Endodermal cell (in vitro differentiated cells): ENCODE measurements around the gene TSPAN3. TPM values are rescaled to one million over a fixed set of nuclear protein-coding genes. Genes with fewer than 3 reads are reported as not detected.

Experiments used
- DNase-seq: peaks from one replicate; pipeline ENCODE4 v3.0.0-alpha.2; 2017
- H3K27ac ChIP-seq: 2 replicates; pipeline ENCODE4 v1.5.1; 2013; ENCODE audit warnings: mild to moderate bottlenecking, low read depth, low read length, moderate library complexity
- H3K27me3 ChIP-seq: 2 replicates; pipeline ENCODE4 v1.6.1; 2013; ENCODE audit warnings: mild to moderate bottlenecking, low read length, moderate library complexity; ENCODE audit not compliant: insufficient read depth, control insufficient read depth, poor library complexity, severe bottlenecking
- H3K36me3 ChIP-seq: 2 replicates; pipeline ENCODE4 v1.7.0; 2013; ENCODE audit warnings: mild to moderate bottlenecking, low read length, moderate library complexity; ENCODE audit not compliant: control insufficient read depth, insufficient read depth
- H3K4me1 ChIP-seq: one replicate; pipeline ENCODE4 v1.7.0; 2013; ENCODE audit warnings: low read length; ENCODE audit not compliant: control insufficient read depth, insufficient read depth
- H3K4me3 ChIP-seq: 2 replicates; pipeline ENCODE4 v1.5.1; 2013; ENCODE audit warnings: mild to moderate bottlenecking, low read length, moderate library complexity
- H3K9ac ChIP-seq: 2 replicates; pipeline ENCODE4 v1.6.1; 2013; ENCODE audit warnings: mild to moderate bottlenecking, low read length, moderate library complexity; ENCODE audit not compliant: poor library complexity, severe bottlenecking; ENCODE audit errors: extremely low read depth
- H3K9me3 ChIP-seq: 2 replicates; pipeline ENCODE4 v1.6.1; 2013; ENCODE audit warnings: mild to moderate bottlenecking, low read length, moderate library complexity; ENCODE audit not compliant: control insufficient read depth
- H3K27ac Mint-ChIP-seq: 2 replicates; pipeline ENCODE4 v1.8.0; 2020; ENCODE audit warnings: mixed read lengths
- H3K27me3 Mint-ChIP-seq: 2 replicates; pipeline ENCODE4 v1.8.0; 2021; ENCODE audit warnings: mild to moderate bottlenecking, mixed read lengths; ENCODE audit not compliant: insufficient read depth
- H3K36me3 Mint-ChIP-seq: 2 replicates; pipeline ENCODE4 v1.8.0; 2020; ENCODE audit warnings: low read depth, mixed read lengths
- H3K4me1 Mint-ChIP-seq: 2 replicates; pipeline ENCODE4 v1.8.0; 2020; ENCODE audit warnings: mixed read lengths
- H3K4me3 Mint-ChIP-seq: 2 replicates; pipeline ENCODE4 v1.8.0; 2020; ENCODE audit warnings: mild to moderate bottlenecking, moderate library complexity, mixed read lengths
- H3K9me3 Mint-ChIP-seq: 2 replicates; pipeline ENCODE4 v1.8.0; 2020; ENCODE audit warnings: mild to moderate bottlenecking, mixed read lengths
- WGBS, 2 experiments: methylation state at CpG; one replicate each; pipeline versions ENCODE4 v1.1.5 to v1.1.7; 2013; ENCODE audit warnings: missing lambda C conversion rate in 2 of 2, mixed read lengths in 1 of 2; ENCODE audit not compliant: insufficient coverage in 1 of 2, insufficient read length in 1 of 2; 5-methylcytosine and 5-hydroxymethylcytosine counted together
- total RNA-seq, 2 donors: library from RNA; stranded (reverse); fragmentation: NEBNext Ultra II Directional in 1 of 2; extraction: Animal tissue kit (Norgen Biotek cat#: 25700) in 1 of 2; gene quantifications; 2 replicates in 1 of 2; 3 replicates in 1 of 2; pipeline ENCODE4 v1.2.1, GENCODE V29; 2021
- TF ChIP-seq, protein P1 (sequence below): fragments of 200-600 bp; sonication (generic); conservative IDR thresholded peaks from 2 replicates; pipeline ENCODE4 v1.5.0; 2021; ENCODE audit warnings: antibody characterized with exemption, mild to moderate bottlenecking

The TSPAN3 gene
- total RNA-seq, 2 donors from 2014 or later = 188 to 211 TPM

DNA sequence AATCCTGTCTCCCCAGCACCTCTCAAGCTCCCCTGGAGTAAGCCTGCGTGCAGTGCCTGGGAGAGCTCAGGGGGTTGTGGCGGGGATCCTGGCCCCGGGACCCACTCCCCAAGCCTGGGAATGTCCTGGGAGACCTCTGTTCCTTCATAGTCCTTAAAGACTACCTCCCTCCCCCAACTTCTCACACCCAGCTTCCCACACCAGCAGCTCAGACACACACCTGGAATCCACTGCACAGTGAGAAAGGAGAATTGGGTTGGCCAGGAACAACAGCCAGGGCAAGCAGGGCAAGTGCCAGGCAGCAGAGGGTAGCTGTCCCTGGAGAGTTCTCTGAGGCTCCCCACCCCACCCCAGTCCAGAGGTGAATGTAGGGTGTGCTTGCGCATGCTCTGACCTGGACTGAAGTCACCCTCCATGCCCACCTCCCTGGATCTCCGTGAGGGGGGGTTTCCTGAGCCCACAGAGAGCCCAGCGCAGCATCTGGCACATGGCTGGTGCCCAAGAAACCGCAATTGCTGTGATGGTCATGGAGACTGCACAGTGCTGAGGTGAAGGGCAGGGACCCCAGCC lies 53.7 kb downstream of the TSPAN3 start:
- Mint-ChIP-seq H3K4me3 (no peak overlapping the region), H3K9me3 (no peaks in the 10 kb centered on the region), H3K4me1 (no peaks in the 10 kb centered on the region), H3K27ac (no peak overlapping the region), H3K27me3 (no peaks in the 10 kb centered on the region), H3K36me3 (no peaks in the 10 kb centered on the region)
- Histone ChIP-seq H3K27me3 (no peaks in the 10 kb centered on the region), H3K9ac (no peak overlapping the region), H3K9me3 (no peaks in the 10 kb centered on the region), H3K27ac (no peak overlapping the region), H3K36me3 (no peaks in the 10 kb centered on the region), H3K4me3 (no peak overlapping the region), H3K4me1 (no peaks in the 10 kb centered on the region)
- TF ChIP-seq, protein P1, sequence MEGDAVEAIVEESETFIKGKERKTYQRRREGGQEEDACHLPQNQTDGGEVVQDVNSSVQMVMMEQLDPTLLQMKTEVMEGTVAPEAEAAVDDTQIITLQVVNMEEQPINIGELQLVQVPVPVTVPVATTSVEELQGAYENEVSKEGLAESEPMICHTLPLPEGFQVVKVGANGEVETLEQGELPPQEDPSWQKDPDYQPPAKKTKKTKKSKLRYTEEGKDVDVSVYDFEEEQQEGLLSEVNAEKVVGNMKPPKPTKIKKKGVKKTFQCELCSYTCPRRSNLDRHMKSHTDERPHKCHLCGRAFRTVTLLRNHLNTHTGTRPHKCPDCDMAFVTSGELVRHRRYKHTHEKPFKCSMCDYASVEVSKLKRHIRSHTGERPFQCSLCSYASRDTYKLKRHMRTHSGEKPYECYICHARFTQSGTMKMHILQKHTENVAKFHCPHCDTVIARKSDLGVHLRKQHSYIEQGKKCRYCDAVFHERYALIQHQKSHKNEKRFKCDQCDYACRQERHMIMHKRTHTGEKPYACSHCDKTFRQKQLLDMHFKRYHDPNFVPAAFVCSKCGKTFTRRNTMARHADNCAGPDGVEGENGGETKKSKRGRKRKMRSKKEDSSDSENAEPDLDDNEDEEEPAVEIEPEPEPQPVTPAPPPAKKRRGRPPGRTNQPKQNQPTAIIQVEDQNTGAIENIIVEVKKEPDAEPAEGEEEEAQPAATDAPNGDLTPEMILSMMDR = no peak
- 85 to 88% methylated on average over 2 to 7 of the region's 7 CpGs for WGBS, 2 experiments
- peak; percentile 37 for DNase-seq

DNA sequence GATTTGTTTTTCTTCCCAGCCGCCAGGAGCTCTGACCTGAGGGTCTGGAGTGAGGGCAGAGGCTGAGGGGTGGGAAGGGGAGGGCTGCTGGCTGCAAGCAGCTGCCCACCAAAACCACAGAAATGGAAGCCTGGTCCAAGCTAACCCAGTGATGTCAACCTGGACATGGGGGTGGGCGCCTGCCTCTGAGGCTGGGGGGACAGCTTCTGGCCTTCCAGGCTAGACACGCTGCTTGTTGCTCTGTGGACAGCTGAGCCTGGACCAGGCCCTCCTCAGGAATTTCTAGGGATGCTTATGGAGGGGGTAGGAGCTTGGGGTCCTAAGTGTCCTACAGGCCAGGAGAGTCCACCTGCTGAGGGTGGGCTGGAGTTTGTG lies 54.6 kb downstream of the TSPAN3 start:
- DNase-seq = no peak
- no peak overlapping the region for H3K9ac ChIP-seq
- WGBS, 2 experiments = 91% methylated on average over 3 of the region's 3 CpGs; no CpG with 5 or more reads in 1 of the 2 experiments
- H3K4me1 ChIP-seq = no peaks in the 10 kb centered on the region
- no peak overlapping the region for H3K4me3 ChIP-seq
- H3K27me3 ChIP-seq = no peaks in the 10 kb centered on the region
- no peaks in the 10 kb centered on the region for H3K9me3 ChIP-seq
- Mint-ChIP-seq H3K27me3 (no peaks in the 10 kb centered on the region), H3K4me1 (no peaks in the 10 kb centered on the region), H3K27ac (no peak overlapping the region), H3K4me3 (no peak overlapping the region), H3K9me3 (no peaks in the 10 kb centered on the region), H3K36me3 (no peaks in the 10 kb centered on the region)
- TF ChIP-seq, protein P1 = no peak
- no peak overlapping the region for H3K27ac ChIP-seq
- no peaks in the 10 kb centered on the region for H3K36me3 ChIP-seq

GRCh38 chr15:77015646-77016320 lies 55.1 kb downstream of the TSPAN3 start:
- H3K27ac Mint-ChIP-seq = no peak overlapping the region
- Histone ChIP-seq H3K9ac (no peak overlapping the region), H3K9me3 (no peaks in the 10 kb centered on the region), H3K27me3 (no peaks in the 10 kb centered on the region), H3K27ac (no peak overlapping the region), H3K4me1 (no peaks in the 10 kb centered on the region), H3K36me3 (no peaks in the 10 kb centered on the region), H3K4me3 (no peak overlapping the region)
- no peaks in the 10 kb centered on the region for H3K4me1 Mint-ChIP-seq
- H3K36me3 Mint-ChIP-seq = no peaks in the 10 kb centered on the region
- H3K27me3 Mint-ChIP-seq = no peaks in the 10 kb centered on the region
- WGBS, 2 experiments = 78 to 87% methylated on average over 12 to 21 of the region's 21 CpGs
- H3K4me3 Mint-ChIP-seq = no peak overlapping the region
- no peaks in the 10 kb centered on the region for H3K9me3 Mint-ChIP-seq
- peak; percentile 63 for DNase-seq
- TF ChIP-seq, protein P1 = no peak
